Esophagus muscularis mucosa (tissue), 4 donors: Measurements from ENCODE around the gene ACVRL1. TPM values are rescaled to one million over a fixed set of nuclear protein-coding genes. Genes with fewer than 3 reads are reported as not detected.

Source experiments
- DNase-seq: peaks from one replicate; pipeline ENCODE4 v3.0.0-alpha.2; 2017; ENCODE audit errors: extremely low spot score
- H3K27ac ChIP-seq, 4 donors: fragments of 200-600 bp; sonication (generic); replicated peaks in 1 of 4; 1 replicate in 3 of 4; 2 replicates in 1 of 4; pipeline ENCODE4 v1.5.1; 2016 to 2019; ENCODE audit warnings: mild to moderate bottlenecking in 1 of 4
- H3K27me3 ChIP-seq, 4 donors: fragments of 200-600 bp; sonication (generic); one replicate each; pipeline versions ENCODE4 v1.5.1 to v1.6.0; 2016 to 2019
- H3K36me3 ChIP-seq, 4 donors: fragments of 200-600 bp; sonication (generic); one replicate each; pipeline ENCODE4 v1.5.1; 2016 to 2019
- H3K4me1 ChIP-seq, 4 donors: fragments of 200-600 bp; sonication (generic); one replicate each; pipeline ENCODE4 v1.5.1; 2016 to 2019
- H3K4me3 ChIP-seq, 4 donors: fragments of 200-600 bp; sonication (generic); 1 replicate in 2 of 4; 2 replicates in 2 of 4; pipeline ENCODE4 v1.5.1; 2016 to 2019; ENCODE audit warnings: mild to moderate bottlenecking in 4 of 4, moderate library complexity in 1 of 4
- H3K9me3 ChIP-seq, 4 donors: fragments of 200-600 bp; sonication (generic); 1 replicate in 3 of 4; 2 replicates in 1 of 4; pipeline ENCODE4 v1.5.1; 2016 to 2019
- EP300 ChIP-seq: sonication (generic); formaldehyde crosslinking; IDR thresholded peaks from one replicate; pipeline ENCODE4 v1.6.1; 2017; ENCODE audit warnings: antibody characterized with exemption
- POLR2A ChIP-seq: fragments of 450-650 bp; IDR thresholded peaks from one replicate; pipeline ENCODE4 v1.6.1; 2017; ENCODE audit warnings: antibody characterized with exemption, moderate library complexity, mild to moderate bottlenecking, low read depth
- POLR2AphosphoS5 ChIP-seq, 2 donors: sonication (generic); formaldehyde crosslinking; IDR thresholded peaks; one replicate each; pipeline ENCODE4 v1.6.1; 2017; ENCODE audit warnings: antibody characterized with exemption in 2 of 2
- WGBS: methylation state at CpG from one replicate; pipeline ENCODE4 v1.1.5; 2018; 5-methylcytosine and 5-hydroxymethylcytosine counted together
- intact Hi-C: fragments of 100-400 bp; cut with DNase I; formaldehyde crosslinking; loops from one replicate; pipeline ENCODE4 v1.15.1; 2023
- total RNA-seq, 4 donors: library from RNA; depleted of rRNA; stranded (reverse); fragments of >200 nt; gene quantifications; one replicate each; pipeline versions ENCODE4 v1.1.0 to v1.2.1, GENCODE V29; 2016
- TF ChIP-seq, protein P1 (sequence below), 3 experiments: fragments of 200-600 bp in 2 of 3; fragments of 450-650 bp in 1 of 3; sonication (generic) in 2 of 3; IDR thresholded peaks; one replicate each; pipeline ENCODE4 v1.5.1; 2017 to 2019; ENCODE audit warnings: antibody characterized with exemption in 3 of 3, mild to moderate bottlenecking in 2 of 3, moderate library complexity in 1 of 3

ACVRL1 gene
- total RNA-seq, 4 donors from 2014 or later = 124 to 149 (median 125) TPM

DNA sequence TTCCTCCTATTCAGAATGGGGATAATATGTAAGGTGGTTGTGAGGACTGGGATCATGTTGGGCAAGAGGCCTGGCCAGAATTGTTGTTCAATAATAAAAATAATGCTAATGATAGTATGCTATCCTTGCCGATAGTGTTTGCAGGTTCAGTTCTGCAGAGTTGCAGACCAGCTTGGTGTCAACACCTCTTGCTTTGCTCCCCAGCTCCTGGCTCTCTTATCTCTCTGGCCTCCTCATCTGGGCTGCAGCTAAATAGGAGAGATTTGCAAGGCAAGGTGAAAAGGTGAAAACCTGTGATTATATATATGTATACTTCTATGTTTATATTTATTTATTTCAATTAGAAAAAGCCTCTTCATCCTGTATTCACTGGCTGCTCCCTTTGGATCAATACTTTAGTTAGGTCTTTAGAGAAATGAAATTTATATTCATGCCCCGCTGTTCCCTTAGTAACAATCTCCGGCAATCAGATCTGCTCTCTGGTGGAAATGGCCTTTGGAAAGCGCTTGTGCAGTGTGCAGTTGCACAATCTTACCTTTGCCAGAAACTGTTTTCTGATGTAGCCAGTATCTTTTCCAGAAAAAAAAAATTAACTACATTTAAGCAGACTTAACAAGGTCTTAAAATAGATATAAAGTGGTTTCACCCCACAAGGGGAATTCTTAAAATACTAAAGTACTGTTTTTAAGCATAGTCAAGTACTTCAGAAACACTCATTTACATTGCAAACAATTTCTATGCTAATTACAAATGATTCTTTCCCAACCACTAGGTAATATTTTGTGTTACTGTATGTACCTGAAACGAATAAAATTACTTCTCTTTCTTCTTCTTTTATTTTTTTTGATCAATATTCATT lies 25.1 kb downstream of the ACVRL1 start:
- H3K9me3 ChIP-seq = no peaks in the 10 kb centered on the region
- TF ChIP-seq, protein P1, sequence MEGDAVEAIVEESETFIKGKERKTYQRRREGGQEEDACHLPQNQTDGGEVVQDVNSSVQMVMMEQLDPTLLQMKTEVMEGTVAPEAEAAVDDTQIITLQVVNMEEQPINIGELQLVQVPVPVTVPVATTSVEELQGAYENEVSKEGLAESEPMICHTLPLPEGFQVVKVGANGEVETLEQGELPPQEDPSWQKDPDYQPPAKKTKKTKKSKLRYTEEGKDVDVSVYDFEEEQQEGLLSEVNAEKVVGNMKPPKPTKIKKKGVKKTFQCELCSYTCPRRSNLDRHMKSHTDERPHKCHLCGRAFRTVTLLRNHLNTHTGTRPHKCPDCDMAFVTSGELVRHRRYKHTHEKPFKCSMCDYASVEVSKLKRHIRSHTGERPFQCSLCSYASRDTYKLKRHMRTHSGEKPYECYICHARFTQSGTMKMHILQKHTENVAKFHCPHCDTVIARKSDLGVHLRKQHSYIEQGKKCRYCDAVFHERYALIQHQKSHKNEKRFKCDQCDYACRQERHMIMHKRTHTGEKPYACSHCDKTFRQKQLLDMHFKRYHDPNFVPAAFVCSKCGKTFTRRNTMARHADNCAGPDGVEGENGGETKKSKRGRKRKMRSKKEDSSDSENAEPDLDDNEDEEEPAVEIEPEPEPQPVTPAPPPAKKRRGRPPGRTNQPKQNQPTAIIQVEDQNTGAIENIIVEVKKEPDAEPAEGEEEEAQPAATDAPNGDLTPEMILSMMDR (IDR thresholded peaks at IDR 0.05) = no peak
- no peak for TF ChIP-seq POLR2AphosphoS5 (IDR thresholded peaks at IDR 0.05)
- TF ChIP-seq EP300 = no peak
- TF ChIP-seq POLR2A = no peak
- no peak overlapping the region for H3K4me3 ChIP-seq
- H3K27me3 ChIP-seq = no peaks in the 10 kb centered on the region
- WGBS = 87% methylated on average over 5 of the region's 5 CpGs
- peaks cover 0 to 3% (median 0%) of the 10 kb centered on the region in 4 donors for H3K4me1 ChIP-seq
- no peak for DNase-seq
- H3K27ac ChIP-seq = no peak overlapping the region
- intact Hi-C loops = no loop called here
- no peaks in the 10 kb centered on the region for H3K36me3 ChIP-seq

DNA sequence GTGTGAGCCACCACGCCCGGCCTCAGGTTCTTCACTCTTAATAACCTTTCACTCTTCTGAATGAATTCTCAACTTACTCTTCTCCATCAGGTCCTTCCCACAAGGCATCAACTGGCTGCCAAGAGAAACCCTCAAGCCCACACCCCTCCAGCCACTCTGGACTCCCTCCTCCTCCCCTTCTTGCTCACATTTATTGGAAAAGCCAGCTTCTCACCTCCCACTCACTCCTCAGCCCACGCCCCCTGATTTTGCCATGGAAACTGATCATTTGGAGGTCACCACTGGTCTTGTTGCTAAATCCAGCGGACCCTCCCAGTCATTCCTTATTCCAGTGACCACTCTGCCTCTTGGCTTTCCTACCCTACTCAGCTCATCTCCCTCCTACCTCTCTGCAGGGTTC lies 26.8 kb downstream of the ACVRL1 start:
- Histone ChIP-seq H3K4me1 (peaks cover 0 to 3% (median 0%) of the 10 kb centered on the region in 4 donors), H3K27me3 (peaks cover 0 to 4% (median 0%) of the 10 kb centered on the region in 4 donors), H3K9me3 (no peaks in the 10 kb centered on the region), H3K4me3 (no peak overlapping the region), H3K36me3 (no peaks in the 10 kb centered on the region), H3K27ac (no peak overlapping the region)
- intact Hi-C loops = no loop called here
- TF ChIP-seq, protein P1 (IDR thresholded peaks at IDR 0.05) = no peak
- TF ChIP-seq POLR2AphosphoS5 (IDR thresholded peaks at IDR 0.05) (no peak), POLR2A (no peak), EP300 (no peak)
- DNase-seq = no peak
- 87% methylated on average over 4 of the region's 4 CpGs for WGBS

DNA sequence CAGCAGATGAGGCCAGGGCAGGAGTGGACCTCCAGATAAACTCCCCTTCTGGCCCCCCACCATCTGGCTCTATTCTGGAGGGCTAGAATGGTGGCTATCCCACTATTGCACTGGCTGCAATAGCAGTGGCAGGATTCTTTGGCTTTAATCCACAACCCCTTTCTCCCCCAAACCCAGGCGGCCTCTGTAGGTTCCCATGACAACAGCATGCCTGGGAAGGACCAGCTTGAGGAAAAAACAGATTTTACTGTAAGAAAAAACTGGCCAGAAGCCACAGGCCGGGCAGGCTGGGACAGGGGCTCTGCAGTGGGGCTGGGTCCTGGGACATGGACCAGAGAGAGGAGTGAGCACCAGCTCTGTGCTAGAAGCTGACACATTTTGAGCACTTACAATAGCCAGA lies 30.6 kb downstream of the ACVRL1 start:
- Histone ChIP-seq H3K4me3 (no peak overlapping the region), H3K4me1 (peaks cover 0 to 9% (median 3%) of the 10 kb centered on the region in 4 donors), H3K36me3 (no peaks in the 10 kb centered on the region), H3K27ac (no peak overlapping the region), H3K9me3 (no peaks in the 10 kb centered on the region), H3K27me3 (peaks cover 0 to 17% (median 0%) of the 10 kb centered on the region in 4 donors)
- TF ChIP-seq, protein P1 (IDR thresholded peaks at IDR 0.05) = no peak
- TF ChIP-seq EP300 (no peak), POLR2A (no peak), POLR2AphosphoS5 (IDR thresholded peaks at IDR 0.05) (no peak)
- 53% methylated on average over 2 of the region's 2 CpGs for WGBS
- intact Hi-C loops = no loop called here
- no peak for DNase-seq

DNA sequence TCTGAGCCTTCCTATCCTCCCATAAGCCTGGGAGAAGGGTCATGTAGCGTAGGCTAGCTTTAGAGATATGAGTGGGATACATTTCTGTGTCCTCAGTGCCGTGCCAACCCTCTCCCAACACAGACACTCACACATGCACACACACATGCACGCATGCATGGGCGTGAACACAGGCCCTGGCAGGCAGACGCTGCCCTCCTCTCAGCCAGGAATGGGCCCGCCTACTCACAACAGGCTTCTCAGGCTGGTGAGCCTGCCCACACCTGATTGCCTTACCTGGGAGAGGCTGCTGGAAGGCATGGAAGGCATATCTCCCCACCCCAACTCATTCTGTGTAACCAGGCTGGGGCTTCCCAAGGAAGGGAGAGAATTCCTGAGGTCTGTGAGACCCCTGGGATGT lies 31.4 kb downstream of the ACVRL1 start:
- intact Hi-C loops = no loop called here
- DNase-seq = no peak
- H3K36me3 ChIP-seq = no peaks in the 10 kb centered on the region

More for the DNA sequence above, 31.4 kb downstream of the ACVRL1 start:
- Histone ChIP-seq H3K4me3 (no peak overlapping the region), H3K9me3 (peaks cover 0 to under 1% (median 0%) of the 10 kb centered on the region in 4 donors), H3K4me1 (peaks cover 0 to 9% (median 3%) of the 10 kb centered on the region in 4 donors), H3K27ac (no peak overlapping the region), H3K27me3 (peaks cover 0 to 17% (median 0%) of the 10 kb centered on the region in 4 donors)
- TF ChIP-seq, protein P1 (IDR thresholded peaks at IDR 0.05) = no peak
- TF ChIP-seq POLR2AphosphoS5 (IDR thresholded peaks at IDR 0.05) = no peak
- 82% methylated on average over 5 of the region's 6 CpGs for WGBS
